HEK293T (cell line): Measurements from ENCODE around the gene FNDC3A.

Experiments used
- ARNT ChIP-seq: fragments of 450-650 bp; IDR thresholded peaks from 2 replicates; pipeline ENCODE4 v1.6.1; 2017; ENCODE audit warnings: mild to moderate bottlenecking
- BHLHE40 ChIP-seq: fragments of 450-650 bp; IDR thresholded peaks from 2 replicates; pipeline ENCODE4 v1.6.1; 2016; ENCODE audit warnings: mild to moderate bottlenecking, moderate library complexity, borderline replicate concordance
- SP1 ChIP-seq: fragments of 450-650 bp; IDR thresholded peaks from 2 replicates; pipeline ENCODE4 v1.6.1; 2017
- ZNF384 ChIP-seq: fragments of 450-650 bp; IDR thresholded peaks from 2 replicates; pipeline ENCODE4 v1.6.1; 2016

DNA sequence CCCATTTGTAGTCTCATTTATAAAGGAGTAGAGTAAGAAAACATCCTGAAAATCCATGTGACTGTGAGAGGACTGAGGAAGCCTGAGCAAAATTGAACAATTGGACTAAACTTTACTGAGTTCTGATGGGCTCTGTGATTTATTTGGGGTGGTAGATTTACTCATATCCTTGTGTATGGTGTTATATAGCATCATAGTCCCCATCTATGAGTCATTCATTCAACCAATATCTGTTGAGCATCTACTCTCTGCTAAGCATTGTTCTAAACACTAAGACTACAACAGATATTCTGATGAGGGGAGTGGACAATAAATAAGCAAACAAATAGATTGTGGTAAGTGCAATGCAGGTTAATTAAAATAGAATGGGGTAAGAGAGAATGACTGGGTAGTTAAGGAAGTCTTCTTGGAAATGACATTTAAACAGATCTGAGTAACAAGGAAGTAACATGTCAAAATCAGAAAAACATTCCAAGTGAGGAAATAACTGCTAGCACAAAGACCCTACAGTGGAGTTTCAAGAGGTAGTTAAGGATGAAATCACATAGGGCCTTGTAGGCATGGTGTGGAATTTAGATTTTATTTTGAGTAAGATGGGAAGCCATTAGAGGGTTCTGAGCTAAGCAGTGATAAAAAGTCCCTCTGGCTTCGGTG lies 208.1 kb downstream of the FNDC3A start:
- TF ChIP-seq SP1: no peak
- no peak for TF ChIP-seq ARNT
- no peak for TF ChIP-seq ZNF384
- TF ChIP-seq BHLHE40: no peak
